H9 (cell line): ENCODE results near the gene SLC7A5. TPM values are rescaled to one million over a fixed set of nuclear protein-coding genes. Genes with fewer than 3 reads are reported as not detected.

Experiments used
- DNase-seq: peaks from one replicate; pipeline ENCODE4 v3.0.0-alpha.2; 2017
- H2AFZ ChIP-seq: one replicate; pipeline ENCODE4 v1.6.1; 2013; ENCODE audit warnings: mild to moderate bottlenecking, low read length, control low read depth, moderate library complexity
- H2AK5ac ChIP-seq: 2 replicates; pipeline ENCODE4 v1.6.1; 2013; ENCODE audit warnings: low read length, control low read depth, mixed read lengths; ENCODE audit not compliant: insufficient read length
- H2BK120ac ChIP-seq: one replicate; pipeline ENCODE4 v1.6.1; 2013; ENCODE audit warnings: low read depth, mild to moderate bottlenecking, low read length, control low read depth, inconsistent platforms; ENCODE audit not compliant: poor library complexity, severe bottlenecking
- H2BK12ac ChIP-seq: 2 replicates; pipeline ENCODE4 v1.6.1; 2013; ENCODE audit warnings: low read length, control low read depth, mixed read lengths, low read depth; ENCODE audit not compliant: insufficient read length
- H2BK15ac ChIP-seq: 2 replicates; pipeline ENCODE4 v1.6.1; 2013; ENCODE audit warnings: low read depth, low read length, control low read depth
- H2BK20ac ChIP-seq: one replicate; pipeline ENCODE4 v1.6.1; 2013; ENCODE audit warnings: low read depth, mild to moderate bottlenecking, low read length, control low read depth, inconsistent platforms; ENCODE audit not compliant: poor library complexity, severe bottlenecking
- H2BK5ac ChIP-seq: 2 replicates; pipeline ENCODE4 v1.6.1; 2013; ENCODE audit warnings: low read length, control low read depth, mixed read lengths; ENCODE audit not compliant: insufficient read length
- H3K14ac ChIP-seq: 2 replicates; pipeline ENCODE4 v1.6.1; 2013; ENCODE audit warnings: low read length, control low read depth; ENCODE audit not compliant: insufficient read depth
- H3K18ac ChIP-seq: 2 replicates; pipeline ENCODE4 v1.6.1; 2013; ENCODE audit warnings: low read depth, mild to moderate bottlenecking, mixed read lengths, low read length, control low read depth; ENCODE audit not compliant: insufficient read length
- H3K23ac ChIP-seq: 2 replicates; pipeline ENCODE4 v1.6.1; 2013; ENCODE audit warnings: low read length, control low read depth, mixed read lengths, low read depth; ENCODE audit not compliant: insufficient read length
- H3K23me2 ChIP-seq: 2 replicates; pipeline ENCODE4 v1.6.1; 2013; ENCODE audit warnings: low read depth, mild to moderate bottlenecking, mixed read lengths, low read length, control low read depth; ENCODE audit not compliant: insufficient read length, poor library complexity, severe bottlenecking
- H3K27ac ChIP-seq: 2 replicates; pipeline ENCODE4 v1.5.1; 2013; ENCODE audit warnings: low read length, control low read depth, mixed read lengths, low read depth; ENCODE audit not compliant: insufficient read length
- H3K27me3 ChIP-seq: 2 replicates; pipeline ENCODE4 v1.6.1; 2013; ENCODE audit warnings: low read length, control low read depth, inconsistent platforms; ENCODE audit not compliant: insufficient read depth
- H3K4ac ChIP-seq: 2 replicates; pipeline ENCODE4 v1.6.1; 2013; ENCODE audit warnings: low read depth, mild to moderate bottlenecking, control low read depth, inconsistent platforms, low read length, moderate library complexity
- H3K4me1 ChIP-seq: 2 replicates; pipeline ENCODE4 v1.6.1; 2013; ENCODE audit warnings: low read length, control low read depth, inconsistent platforms; ENCODE audit not compliant: insufficient read depth
- H3K4me2 ChIP-seq: 2 replicates; pipeline ENCODE4 v1.6.1; 2013; ENCODE audit warnings: low read length, control low read depth, mixed read lengths; ENCODE audit not compliant: insufficient read length, insufficient read depth
- H3K56ac ChIP-seq: 2 replicates; pipeline ENCODE4 v1.6.1; 2013; ENCODE audit warnings: low read depth, mild to moderate bottlenecking, mixed read lengths, low read length, control low read depth; ENCODE audit not compliant: insufficient read length
- H3K79me1 ChIP-seq: 2 replicates; pipeline ENCODE4 v1.6.1; 2013; ENCODE audit warnings: low read depth, mild to moderate bottlenecking, moderate library complexity, low read length, control low read depth, inconsistent platforms; ENCODE audit not compliant: insufficient read depth, poor library complexity, severe bottlenecking
- H3K79me2 ChIP-seq: 2 replicates; pipeline ENCODE4 v1.6.1; 2013; ENCODE audit warnings: low read length, control low read depth, inconsistent platforms; ENCODE audit not compliant: insufficient read depth
- H3K9ac ChIP-seq: 2 replicates; pipeline ENCODE4 v1.6.1; 2013; ENCODE audit warnings: low read length, control low read depth, mixed read lengths; ENCODE audit not compliant: insufficient read length; ENCODE audit errors: extremely low read depth
- H3K9me3 ChIP-seq: one replicate; pipeline ENCODE4 v1.6.1; 2013; ENCODE audit warnings: low read depth, low read length, inconsistent platforms; ENCODE audit not compliant: control insufficient read depth
- H3T11ph ChIP-seq: one replicate; pipeline ENCODE4 v1.6.1; 2013; ENCODE audit warnings: mild to moderate bottlenecking, low read length, control low read depth, inconsistent platforms
- H4K20me1 ChIP-seq: one replicate; pipeline ENCODE4 v1.6.1; 2013; ENCODE audit not compliant: control insufficient read depth, insufficient read length, insufficient read depth
- H4K5ac ChIP-seq: 2 replicates; pipeline ENCODE4 v1.6.1; 2013; ENCODE audit warnings: low read depth, mild to moderate bottlenecking, mixed read lengths, low read length, control low read depth; ENCODE audit not compliant: insufficient read length
- H4K8ac ChIP-seq: replicated peaks from 2 replicates; pipeline ENCODE4 v1.6.1; 2013; ENCODE audit warnings: low read length, control low read depth, mixed read lengths, low read depth; ENCODE audit not compliant: insufficient read length
- H4K91ac ChIP-seq: 2 replicates; pipeline ENCODE4 v1.6.1; 2013; ENCODE audit warnings: low read depth, mild to moderate bottlenecking, moderate library complexity, mixed read lengths, low read length, control low read depth; ENCODE audit not compliant: insufficient read length
- H3K27ac Mint-ChIP-seq, 3 experiments: 2 replicates in 2 of 3; 3 replicates in 1 of 3; pipeline ENCODE4 v1.8.0; 2020 to 2021; ENCODE audit warnings: mixed read lengths in 3 of 3, mild to moderate bottlenecking in 1 of 3, moderate library complexity in 1 of 3
- H3K27me3 Mint-ChIP-seq: 2 replicates; pipeline ENCODE4 v1.8.0; 2021; ENCODE audit warnings: low read depth, mild to moderate bottlenecking, moderate library complexity, mixed read lengths
- H3K36me3 Mint-ChIP-seq, 3 experiments: 2 replicates in 2 of 3; 3 replicates in 1 of 3; pipeline ENCODE4 v1.8.0; 2020 to 2021; ENCODE audit warnings: low read depth in 3 of 3, mixed read lengths in 3 of 3; ENCODE audit not compliant: insufficient read depth in 1 of 3
- H3K4me1 Mint-ChIP-seq, 2 experiments: 2 replicates each; pipeline ENCODE4 v1.8.0; 2020; ENCODE audit warnings: mixed read lengths in 2 of 2
- H3K4me3 Mint-ChIP-seq, 2 experiments: 2 replicates in 1 of 2; 3 replicates in 1 of 2; pipeline ENCODE4 v1.8.0; 2020 to 2021; ENCODE audit warnings: mild to moderate bottlenecking in 2 of 2, mixed read lengths in 2 of 2, moderate library complexity in 1 of 2
- H3K9me3 Mint-ChIP-seq, 2 experiments: 2 replicates in 1 of 2; 3 replicates in 1 of 2; pipeline ENCODE4 v1.8.0; 2020; ENCODE audit warnings: mild to moderate bottlenecking in 2 of 2, mixed read lengths in 2 of 2, moderate library complexity in 1 of 2
- WGBS: extraction: QIAGEN DNeasy Blood & Tissue Kit; methylation state at CpG from one replicate; pipeline ENCODE4 v1.1.7; 2013; ENCODE audit warnings: missing lambda C conversion rate, low lambda C conversion rate, mixed read lengths; ENCODE audit not compliant: insufficient read length; ENCODE audit errors: extremely low coverage; 5-methylcytosine and 5-hydroxymethylcytosine counted together
- total RNA-seq: library from RNA; stranded (reverse); gene quantifications from 2 replicates; pipeline ENCODE4 v1.2.1, GENCODE V29; 2021
- TF ChIP-seq, protein P1 (sequence below): fragments of 200-600 bp; sonication (generic); conservative IDR thresholded peaks from 3 replicates; pipeline ENCODE4 v1.8.0; 2021; ENCODE audit warnings: antibody characterized with exemption, mild to moderate bottlenecking

Gene SLC7A5
- total RNA-seq, 1 experiment from 2014 or later: 217 TPM

DNA sequence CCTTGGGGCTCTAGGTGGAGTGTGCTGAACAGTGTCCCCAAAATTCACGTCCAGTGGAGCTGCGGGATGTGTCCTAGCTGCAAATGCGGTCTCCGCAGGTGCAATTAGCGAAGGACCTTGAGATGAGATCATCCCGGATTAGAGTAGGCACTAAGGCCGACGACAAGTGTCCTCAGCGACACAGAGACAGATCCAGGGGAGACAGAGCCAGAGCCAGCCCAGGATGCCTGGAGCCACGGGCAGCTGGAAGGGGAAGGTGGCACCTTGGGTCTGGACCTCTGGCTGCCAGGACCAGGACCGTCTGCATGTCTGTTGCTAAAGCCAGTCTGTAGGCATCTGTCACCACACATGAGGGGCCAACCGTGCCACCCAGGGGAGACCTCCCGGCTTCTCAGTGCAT, 24.5 kb downstream of the SLC7A5 start:
- H3K27ac Mint-ChIP-seq: peak overlapping the region in 2 of 3 experiments; percentile 58 to 73; a peak in 4 of 7 replicates
- no peaks in the 10 kb centered on the region for H3K27me3 ChIP-seq
- H3K4me1 Mint-ChIP-seq: peaks cover 14 to 30% of the 10 kb centered on the region in 2 experiments
- no peak overlapping the region for H2AFZ ChIP-seq
- no peak overlapping the region for H2BK120ac ChIP-seq
- H2AK5ac ChIP-seq: no peak overlapping the region
- WGBS: no CpG with 5 or more reads among the region's 13 CpGs
- H4K20me1 ChIP-seq: peaks cover 1% of the 10 kb centered on the region
- no peaks in the 10 kb centered on the region for H3K27me3 Mint-ChIP-seq
- H3K36me3 Mint-ChIP-seq: peaks cover 16 to 71% (median 36%) of the 10 kb centered on the region in 3 experiments; a peak in 6 of 7 replicates
- H3K23me2 ChIP-seq: no peaks in the 10 kb centered on the region
- H2BK5ac ChIP-seq: no peak overlapping the region
- no peak overlapping the region for H3K4ac ChIP-seq
- no peak overlapping the region for H3K56ac ChIP-seq
- no peaks in the 10 kb centered on the region for H3K9me3 ChIP-seq
- H3K4me2 ChIP-seq: no peak overlapping the region
- H2BK12ac ChIP-seq: no peak overlapping the region
- no peak overlapping the region; the same call in 1 of the 2 replicates for H3K14ac ChIP-seq
- H3K27ac ChIP-seq: no peak overlapping the region
- H4K91ac ChIP-seq: no peak overlapping the region
- no peak overlapping the region for H2BK15ac ChIP-seq
- H2BK20ac ChIP-seq: no peak overlapping the region
- no peaks in the 10 kb centered on the region; the same call in 1 of the 2 replicates for H3K79me2 ChIP-seq
- no peaks in the 10 kb centered on the region for H3K9me3 Mint-ChIP-seq
- H3K4me1 ChIP-seq: no peaks in the 10 kb centered on the region
- no peak overlapping the region for H3T11ph ChIP-seq
- peaks cover 4% of the 10 kb centered on the region for H3K79me1 ChIP-seq
- no peak overlapping the region for H3K9ac ChIP-seq
- H4K8ac ChIP-seq: no peak overlapping the region
- DNase-seq: no peak
- H3K23ac ChIP-seq: no peak overlapping the region
- H4K5ac ChIP-seq: no peak overlapping the region
- no peak overlapping the region for H3K18ac ChIP-seq
- H3K4me3 Mint-ChIP-seq: no peak overlapping the region
- TF ChIP-seq, protein P1, sequence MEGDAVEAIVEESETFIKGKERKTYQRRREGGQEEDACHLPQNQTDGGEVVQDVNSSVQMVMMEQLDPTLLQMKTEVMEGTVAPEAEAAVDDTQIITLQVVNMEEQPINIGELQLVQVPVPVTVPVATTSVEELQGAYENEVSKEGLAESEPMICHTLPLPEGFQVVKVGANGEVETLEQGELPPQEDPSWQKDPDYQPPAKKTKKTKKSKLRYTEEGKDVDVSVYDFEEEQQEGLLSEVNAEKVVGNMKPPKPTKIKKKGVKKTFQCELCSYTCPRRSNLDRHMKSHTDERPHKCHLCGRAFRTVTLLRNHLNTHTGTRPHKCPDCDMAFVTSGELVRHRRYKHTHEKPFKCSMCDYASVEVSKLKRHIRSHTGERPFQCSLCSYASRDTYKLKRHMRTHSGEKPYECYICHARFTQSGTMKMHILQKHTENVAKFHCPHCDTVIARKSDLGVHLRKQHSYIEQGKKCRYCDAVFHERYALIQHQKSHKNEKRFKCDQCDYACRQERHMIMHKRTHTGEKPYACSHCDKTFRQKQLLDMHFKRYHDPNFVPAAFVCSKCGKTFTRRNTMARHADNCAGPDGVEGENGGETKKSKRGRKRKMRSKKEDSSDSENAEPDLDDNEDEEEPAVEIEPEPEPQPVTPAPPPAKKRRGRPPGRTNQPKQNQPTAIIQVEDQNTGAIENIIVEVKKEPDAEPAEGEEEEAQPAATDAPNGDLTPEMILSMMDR: no peak
